Endothelial cell of umbilical vein (primary cell): ENCODE measurements around the gene NELFB. TPM values are rescaled to one million over a fixed set of nuclear protein-coding genes. Genes with fewer than 3 reads are reported as not detected.

Source experiments
- BruUV-seq: library from RNA; stranded (reverse); fragments of 400-500 nt; replicated peaks from 2 replicates; lab custom pipeline; 2021; lab: Mats Ljungman, UMichigan
- CTCF ChIA-PET: fragments of 300-600, 350-600 bp; sonication (Branson Sonifier 250); formaldehyde crosslinking; loops from one replicate; lab custom pipeline; 2021; ENCODE audit warnings: antibody characterized with exemption, inconsistent platforms; lab: Charles Lee
- POLR2A ChIA-PET: fragments of 300-600, 350-600 bp; sonication (Branson Sonifier 250); formaldehyde crosslinking; loops from one replicate; lab custom pipeline; 2021; ENCODE audit warnings: antibody characterized with exemption, inconsistent platforms; lab: Charles Lee
- DNase-seq: peaks from one replicate; pipeline ENCODE4 v3.0.0-alpha.2; 2011; ENCODE audit warnings: low read depth, low spot score
- FAIRE-seq: peaks from 2 replicates; lab custom pipeline; 2011; peaks lifted over from hg19 to GRCh38; lab: Jason Lieb, UNC
- H2AFZ ChIP-seq: 2 replicates; pipeline ENCODE4 v1.6.0; 2012; ENCODE audit warnings: low read depth, low read length, control low read depth, inconsistent platforms
- H3K27ac ChIP-seq: 2 replicates; pipeline ENCODE4 v1.5.1; 2011; ENCODE audit warnings: low read depth, mild to moderate bottlenecking, control low read depth, low read length, moderate library complexity; ENCODE audit not compliant: insufficient read depth
- H3K27me3 ChIP-seq, 2 experiments: 2 replicates each; pipeline versions ENCODE4 v1.6.0 to v1.6.1; 2011; ENCODE audit warnings: low read length in 2 of 2, mixed read lengths in 1 of 2; ENCODE audit not compliant: control insufficient read depth in 2 of 2, insufficient read depth in 2 of 2
- H3K36me3 ChIP-seq, 2 experiments: 2 replicates in 1 of 2; 3 replicates in 1 of 2; pipeline ENCODE4 v1.5.1; 2011; ENCODE audit warnings: low read length in 2 of 2, mild to moderate bottlenecking in 1 of 2, moderate library complexity in 1 of 2; ENCODE audit not compliant: control insufficient read depth in 2 of 2, insufficient read depth in 2 of 2; ENCODE audit errors: extremely low read depth in 1 of 2
- H3K4me1 ChIP-seq: 3 replicates; pipeline ENCODE4 v1.5.1; 2011; ENCODE audit warnings: mild to moderate bottlenecking, low read length; ENCODE audit not compliant: control insufficient read depth, insufficient read depth; ENCODE audit errors: extremely low read depth
- H3K4me2 ChIP-seq: 2 replicates; pipeline ENCODE4 v1.6.1; 2011; ENCODE audit warnings: low read length, control low read depth, mixed read lengths; ENCODE audit not compliant: insufficient read depth
- H3K4me3 ChIP-seq, 3 experiments: fragments of 200-600 bp in 1 of 3; sonication (generic), shearing (Covaris generic) in 1 of 3; replicated peaks in 1 of 3; 2 replicates each; pipeline ENCODE4 v1.5.1; 2011 to 2016; ENCODE audit warnings: control low read depth in 3 of 3, low read length in 3 of 3, mild to moderate bottlenecking in 2 of 3, inconsistent platforms in 1 of 3, low read depth in 1 of 3, moderate library complexity in 1 of 3; ENCODE audit not compliant: insufficient read depth in 1 of 3
- H3K79me2 ChIP-seq: 2 replicates; pipeline ENCODE4 v1.6.0; 2012; ENCODE audit warnings: low read length, inconsistent platforms; ENCODE audit not compliant: control insufficient read depth, insufficient read depth
- H3K9ac ChIP-seq: replicated peaks from 2 replicates; pipeline ENCODE3; 2011; ENCODE audit warnings: low read length, control low read depth; ENCODE audit not compliant: insufficient read depth; ENCODE audit errors: extremely low read depth
- H3K9me1 ChIP-seq: replicated peaks from 3 replicates; pipeline ENCODE4 v1.6.0; 2011; ENCODE audit warnings: mild to moderate bottlenecking, low read length; ENCODE audit not compliant: control insufficient read depth, insufficient read depth; ENCODE audit errors: extremely low read depth
- H3K9me3 ChIP-seq: replicated peaks from 2 replicates; pipeline ENCODE4 v1.5.1; 2012; ENCODE audit warnings: low read length, inconsistent platforms; ENCODE audit not compliant: control insufficient read depth, insufficient read depth
- H4K20me1 ChIP-seq: replicated peaks from 2 replicates; pipeline ENCODE3; 2011; ENCODE audit warnings: mild to moderate bottlenecking, low read length; ENCODE audit not compliant: control insufficient read depth, insufficient read depth; ENCODE audit errors: extremely low read depth
- EZH2 ChIP-seq: IDR thresholded peaks from 2 replicates; pipeline ENCODE4 v1.6.1; 2012; ENCODE audit warnings: borderline replicate concordance, low read depth, mild to moderate bottlenecking, moderate library complexity, low read length, inconsistent platforms; ENCODE audit not compliant: severe bottlenecking
- FOS ChIP-seq: IDR thresholded peaks from 2 replicates; pipeline ENCODE4 v1.6.1; 2011; ENCODE audit warnings: mild to moderate bottlenecking, low read length, moderate library complexity, borderline replicate concordance; ENCODE audit not compliant: insufficient read depth
- GATA2 ChIP-seq: IDR thresholded peaks from 2 replicates; pipeline ENCODE4 v1.7.0; 2011; ENCODE audit warnings: low read depth, mild to moderate bottlenecking, moderate library complexity, mixed read lengths, low read length; ENCODE audit not compliant: insufficient read length, insufficient read depth
- JUN ChIP-seq: IDR thresholded peaks from 2 replicates; pipeline ENCODE4 v1.6.1; 2011; ENCODE audit warnings: borderline replicate concordance, low read depth; ENCODE audit not compliant: insufficient read length, insufficient read depth
- MAX ChIP-seq: IDR thresholded peaks from 2 replicates; pipeline ENCODE4 v1.6.1; 2011; ENCODE audit not compliant: insufficient read depth, insufficient read length
- MYC ChIP-seq: IDR thresholded peaks from one replicate; pipeline ENCODE4 v1.6.1; 2011; ENCODE audit warnings: mild to moderate bottlenecking, low read depth, low read length
- POLR2A ChIP-seq: IDR thresholded peaks from 2 replicates; pipeline ENCODE4 v1.6.1; 2012; ENCODE audit warnings: low read depth, mild to moderate bottlenecking, control low read depth, low read length
- POLR2AphosphoS5 ChIP-seq: IDR thresholded peaks from 2 replicates; pipeline ENCODE4 v1.6.1; 2012; ENCODE audit warnings: low read depth, mild to moderate bottlenecking, control low read depth, low read length, moderate library complexity; ENCODE audit not compliant: insufficient read depth
- dilution Hi-C: fragments of 300-500 bp; cut with MboI; formaldehyde crosslinking; loops from one replicate; pipeline ENCODE4 v1.15.0; 2019; ENCODE audit warnings: low sequenced_read_pairs; ENCODE audit not compliant: extremely low pct_ligation_motif_present
- intact Hi-C: fragments of 100-400 bp; cut with micrococcal nuclease; formaldehyde crosslinking; loops from one replicate; pipeline ENCODE4 v1.10.0; 2022
- polyA plus RNA-seq, 4 experiments: library from polyadenylated mRNA; depleted of rRNA in 3 of 4; stranded (reverse) in 3 of 4; unstranded in 1 of 4; fragments of >200 nt; gene quantifications; 2 replicates each; pipeline versions ENCODE4 v1.2.1 to v1.2.3, GENCODE V29; 2011 to 2012; ENCODE audit warnings: missing spikeins in 1 of 4
- total RNA-seq: library from RNA; stranded (reverse); gene quantifications from 2 replicates; pipeline ENCODE4 v1.2.3, GENCODE V29; 2021
- TF ChIP-seq, protein P1 (sequence below), 2 donors: IDR thresholded peaks; 1 replicate in 1 of 2; 2 replicates in 1 of 2; pipeline ENCODE4 v1.5.1; 2011; ENCODE audit warnings: low read length in 2 of 2, mild to moderate bottlenecking in 2 of 2, moderate library complexity in 2 of 2, control low read depth in 1 of 2, inconsistent platforms in 1 of 2, low read depth in 1 of 2; ENCODE audit not compliant: insufficient read depth in 1 of 2; ENCODE audit errors: extremely low read depth in 1 of 2

Gene NELFB
- total and polyA plus RNA-seq, 2 donors (not counting 3 experiments of a cell fraction or from before 2014, with no cell fraction given), result 62.3 to 76.1 TPM

DNA sequence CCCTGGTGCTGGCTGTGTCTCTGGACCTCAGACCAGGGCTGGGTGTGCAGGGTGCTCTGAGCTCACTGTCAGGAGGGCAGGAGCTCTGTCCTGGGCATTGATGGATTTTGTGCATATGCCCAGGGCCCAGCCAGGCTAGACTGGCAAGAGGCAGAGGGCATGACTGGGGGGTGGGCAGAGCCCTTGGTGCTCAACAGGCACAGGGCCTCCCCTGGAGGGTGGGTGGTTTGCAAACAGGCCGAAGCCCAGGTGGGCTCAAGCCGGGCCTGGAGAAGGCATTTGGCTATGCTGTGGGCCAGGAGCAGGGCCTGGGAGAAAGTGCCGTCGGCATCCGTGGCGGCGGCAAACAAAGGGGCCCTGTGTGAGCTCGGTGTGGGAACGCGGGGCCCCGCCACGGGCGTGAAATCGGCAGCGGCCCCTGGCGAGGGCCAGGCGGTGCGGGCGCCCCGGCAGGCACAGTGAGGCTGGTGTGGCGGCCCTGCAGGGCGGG is 48.8 kb downstream of the NELFB start:
- no peak for DNase-seq
- no peak for FAIRE-seq
- dilution Hi-C loops (no loop called here), intact Hi-C loops (loop anchor here (2.0 kb wide), 1 partner anchor 35 kb away; no protein-coding TSS in a partner anchor)
- H3K9ac ChIP-seq, result no peak overlapping the region
- H3K4me3 ChIP-seq, result no peak overlapping the region
- H3K4me2 ChIP-seq, result no peak overlapping the region
- H3K4me1 ChIP-seq, result peaks cover 49% of the 10 kb centered on the region
- no peak for TF ChIP-seq FOS
- no peak for TF ChIP-seq MAX
- TF ChIP-seq, protein P1, sequence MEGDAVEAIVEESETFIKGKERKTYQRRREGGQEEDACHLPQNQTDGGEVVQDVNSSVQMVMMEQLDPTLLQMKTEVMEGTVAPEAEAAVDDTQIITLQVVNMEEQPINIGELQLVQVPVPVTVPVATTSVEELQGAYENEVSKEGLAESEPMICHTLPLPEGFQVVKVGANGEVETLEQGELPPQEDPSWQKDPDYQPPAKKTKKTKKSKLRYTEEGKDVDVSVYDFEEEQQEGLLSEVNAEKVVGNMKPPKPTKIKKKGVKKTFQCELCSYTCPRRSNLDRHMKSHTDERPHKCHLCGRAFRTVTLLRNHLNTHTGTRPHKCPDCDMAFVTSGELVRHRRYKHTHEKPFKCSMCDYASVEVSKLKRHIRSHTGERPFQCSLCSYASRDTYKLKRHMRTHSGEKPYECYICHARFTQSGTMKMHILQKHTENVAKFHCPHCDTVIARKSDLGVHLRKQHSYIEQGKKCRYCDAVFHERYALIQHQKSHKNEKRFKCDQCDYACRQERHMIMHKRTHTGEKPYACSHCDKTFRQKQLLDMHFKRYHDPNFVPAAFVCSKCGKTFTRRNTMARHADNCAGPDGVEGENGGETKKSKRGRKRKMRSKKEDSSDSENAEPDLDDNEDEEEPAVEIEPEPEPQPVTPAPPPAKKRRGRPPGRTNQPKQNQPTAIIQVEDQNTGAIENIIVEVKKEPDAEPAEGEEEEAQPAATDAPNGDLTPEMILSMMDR (IDR thresholded peaks at IDR 0.05; ENCODE audit: extremely low read depth in 1 of 2, insufficient read depth in 1 of 2, low read depth in 1 of 2, low read length in 2 of 2), result no peak
- TF ChIP-seq POLR2AphosphoS5, result no peak
- TF ChIP-seq EZH2, result no peak
- no peak for TF ChIP-seq GATA2
- TF ChIP-seq POLR2A, result no peak
- TF ChIP-seq JUN, result no peak
- no peak for TF ChIP-seq MYC
- no peak overlapping the region for H2AFZ ChIP-seq
- no TSS peak for BruUV-seq
- H3K9me1 ChIP-seq, result no peaks in the 10 kb centered on the region
- POLR2A ChIA-PET, result no interaction called here
- peaks cover 26% of the 10 kb centered on the region for H3K79me2 ChIP-seq
- H3K27me3 ChIP-seq, result no peaks in the 10 kb centered on the region
- peak overlapping the region; percentile 97 for H3K27ac ChIP-seq
- H3K36me3 ChIP-seq, result no peaks in the 10 kb centered on the region
- CTCF ChIA-PET, result interaction anchor here (1.4 to 3.1 kb wide), 6 partner anchors 8 to 119 kb away, joined by 3 to 24 read pairs (median 10); partner anchors contain the start of genes EXD3 and NOXA1
- H3K9me3 ChIP-seq, result no peaks in the 10 kb centered on the region
- no peaks in the 10 kb centered on the region for H4K20me1 ChIP-seq
